HTERT RPE-1 (cell line): ENCODE results near the gene CRISPLD2.

Source experiments
- in situ Hi-C: fragments of 300-500 bp; cut with MboI; formaldehyde crosslinking; loops from 4 replicates; pipeline ENCODE4 v1.14.3; 2020; ENCODE audit warnings: low sequenced_read_pairs

CRISPLD2 gene

DNA sequence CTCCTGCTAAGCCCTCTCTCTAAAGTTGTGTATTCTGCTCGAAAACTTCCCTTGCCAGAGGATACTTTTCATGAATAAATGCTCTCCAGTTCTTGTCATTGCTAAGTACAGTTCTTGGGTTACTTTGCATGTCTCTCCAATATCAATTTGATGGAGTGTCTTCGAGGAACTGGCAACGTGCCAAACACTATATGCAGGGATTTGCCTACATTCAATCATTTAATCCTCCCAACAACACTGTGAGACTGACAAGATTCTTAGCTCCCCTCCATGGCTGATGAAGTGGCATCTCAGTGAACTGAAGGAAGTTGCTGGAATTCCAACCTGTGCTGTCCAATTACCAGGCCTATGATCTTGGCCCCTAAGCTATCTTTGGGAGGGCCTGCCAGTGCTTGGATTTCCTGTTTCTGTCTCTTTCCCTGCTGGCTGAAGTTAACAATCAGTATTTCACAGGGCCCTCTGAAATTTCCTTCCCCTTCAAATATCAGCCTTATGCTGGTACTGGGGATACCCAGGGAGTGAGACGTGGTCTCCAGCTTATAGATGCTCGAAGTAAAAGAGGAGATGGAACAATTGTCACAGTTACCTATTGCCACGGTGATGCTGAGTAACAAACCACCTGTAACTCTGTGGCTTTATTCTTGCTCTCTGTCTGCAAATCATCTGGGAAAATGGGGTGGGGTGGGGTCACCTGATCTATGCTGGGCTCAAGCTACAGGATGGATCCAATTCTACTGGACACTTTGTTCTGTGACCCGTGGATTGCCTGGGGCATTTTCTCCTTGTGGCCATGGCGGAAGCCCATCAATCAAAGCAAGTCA lies 19.4 kb upstream of the CRISPLD2 start:
- in situ Hi-C loops = no loop called here

DNA sequence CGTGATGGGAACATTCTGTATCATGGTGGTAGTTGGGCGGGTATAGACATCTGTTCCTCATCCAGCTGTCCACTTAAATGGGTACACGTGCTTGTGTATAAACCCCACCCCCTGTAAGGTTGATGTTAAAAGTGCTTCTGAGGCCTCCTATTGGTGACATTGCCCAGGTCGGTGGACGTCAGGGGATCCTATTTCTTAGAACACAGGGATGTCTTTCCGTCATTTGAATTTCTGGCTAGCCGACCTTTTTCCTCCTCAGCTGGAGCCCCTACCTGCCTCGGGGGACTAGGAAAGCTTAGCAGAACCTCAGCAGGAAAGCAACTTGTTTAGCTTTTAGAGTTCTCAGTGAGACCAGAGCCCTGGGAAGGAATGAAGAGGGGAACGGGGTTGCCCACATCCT lies 16.6 kb upstream of the CRISPLD2 start:
- in situ Hi-C loops = no loop called here

DNA sequence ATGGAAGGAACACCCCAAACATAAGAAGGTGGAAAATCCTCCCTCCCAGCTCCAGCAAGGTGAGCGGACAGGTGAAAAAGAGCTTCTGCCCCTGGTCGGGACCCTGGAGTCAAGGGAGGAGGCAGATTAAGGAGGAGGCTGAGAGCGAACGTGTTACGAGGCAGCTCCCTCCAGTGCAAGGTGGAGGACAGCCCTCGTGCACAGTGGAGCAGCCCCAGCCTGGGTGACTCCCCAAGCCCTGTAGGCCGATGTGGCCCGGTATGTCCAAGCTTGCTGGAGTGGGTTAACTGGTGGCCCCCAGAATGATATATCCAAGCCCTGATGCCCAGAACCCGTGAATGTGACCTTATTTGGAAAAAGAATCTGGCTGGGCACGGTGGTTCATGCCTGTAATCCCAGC lies 15.5 kb upstream of the CRISPLD2 start:
- in situ Hi-C loops = no loop called here

DNA sequence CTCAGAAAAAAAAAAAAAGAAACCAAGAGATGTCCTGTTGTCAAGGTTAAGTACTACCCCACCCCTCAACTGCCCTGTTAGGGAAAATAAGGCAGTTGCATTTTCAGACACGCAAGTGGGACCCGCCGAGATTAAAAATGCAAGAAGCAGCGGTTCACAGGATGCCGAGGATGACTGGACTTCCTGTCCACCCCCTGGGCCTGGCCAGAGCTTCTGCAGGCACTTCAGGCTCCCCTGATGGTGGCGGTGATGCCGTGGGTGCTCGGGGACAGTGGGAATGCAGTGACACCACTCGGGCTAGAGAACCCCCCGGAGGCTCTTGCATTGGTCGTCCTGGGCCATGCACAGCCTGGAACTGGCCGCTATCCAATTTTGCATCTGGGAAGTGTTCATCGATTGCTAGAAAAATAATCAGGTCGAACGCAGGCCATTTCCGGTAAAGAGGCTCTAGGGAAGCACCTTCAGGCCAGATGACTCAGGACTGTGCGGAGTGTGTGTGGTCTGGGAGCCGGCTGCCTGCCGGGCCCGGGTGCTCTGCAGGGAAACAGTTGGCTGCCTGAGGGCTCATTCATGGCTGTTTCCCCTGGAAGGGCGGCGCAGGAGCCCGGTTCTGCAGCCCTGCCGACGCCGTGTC lies 13.4 kb upstream of the CRISPLD2 start:
- in situ Hi-C loops = no loop called here

DNA sequence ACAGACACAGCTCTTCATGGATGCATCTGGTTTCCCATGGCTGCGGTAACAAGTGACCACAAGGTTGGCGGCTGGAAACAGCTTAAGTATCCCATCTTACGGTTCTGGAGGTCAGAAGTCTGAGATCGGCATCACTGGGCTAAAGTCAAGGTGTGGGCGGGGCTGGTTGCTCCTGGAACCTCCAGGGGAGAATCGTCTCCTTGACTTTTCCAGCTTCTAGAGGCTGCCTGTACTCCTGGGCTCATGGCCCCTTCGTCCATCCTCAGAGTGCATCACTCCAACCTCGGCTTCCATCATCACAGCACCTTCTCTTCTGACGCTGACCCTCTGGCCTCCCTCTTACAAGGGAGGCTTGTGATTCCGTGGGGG lies 12.9 kb upstream of the CRISPLD2 start:
- in situ Hi-C loops = no loop called here

DNA sequence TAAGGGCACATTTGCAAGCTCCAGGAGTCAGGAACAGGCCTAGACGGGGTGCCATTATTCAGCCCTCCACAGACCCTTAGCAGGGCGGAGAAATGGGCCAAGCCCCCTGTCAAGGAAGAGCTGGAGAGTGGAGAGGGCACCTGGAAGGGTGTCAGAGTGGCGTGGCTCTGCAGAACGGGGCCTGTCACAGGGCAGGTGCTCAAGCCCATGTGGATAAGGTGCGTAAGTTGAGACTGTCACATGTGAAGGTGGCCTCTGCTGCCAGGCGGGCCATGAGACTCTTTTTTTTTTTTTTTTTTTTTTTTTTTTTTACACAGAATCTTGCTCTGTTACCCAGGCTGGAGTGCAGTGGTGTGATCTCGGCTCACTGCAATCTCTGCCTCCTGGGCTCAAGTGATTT lies 12.0 kb upstream of the CRISPLD2 start:
- in situ Hi-C loops = no loop called here

DNA sequence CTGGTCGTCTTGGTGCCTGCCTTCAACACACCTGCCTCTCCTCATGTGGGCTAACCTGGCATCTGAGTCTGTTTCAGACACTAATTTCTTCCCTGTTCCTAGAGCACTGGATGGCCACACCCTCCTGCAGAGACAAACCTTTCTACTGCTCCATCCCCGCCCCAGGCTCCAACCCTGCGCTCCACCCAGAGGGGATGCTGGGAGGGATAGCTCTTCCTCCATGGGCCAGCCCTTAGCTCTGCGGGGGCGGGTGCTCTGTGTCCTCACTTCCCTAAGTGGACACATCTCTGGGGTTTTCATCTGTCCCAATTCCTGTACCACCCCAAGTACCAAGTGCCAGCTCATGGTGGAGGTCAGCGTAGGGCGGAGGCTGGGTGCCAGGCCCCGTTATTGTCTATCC lies 11.0 kb upstream of the CRISPLD2 start:
- in situ Hi-C loops = no loop called here

DNA sequence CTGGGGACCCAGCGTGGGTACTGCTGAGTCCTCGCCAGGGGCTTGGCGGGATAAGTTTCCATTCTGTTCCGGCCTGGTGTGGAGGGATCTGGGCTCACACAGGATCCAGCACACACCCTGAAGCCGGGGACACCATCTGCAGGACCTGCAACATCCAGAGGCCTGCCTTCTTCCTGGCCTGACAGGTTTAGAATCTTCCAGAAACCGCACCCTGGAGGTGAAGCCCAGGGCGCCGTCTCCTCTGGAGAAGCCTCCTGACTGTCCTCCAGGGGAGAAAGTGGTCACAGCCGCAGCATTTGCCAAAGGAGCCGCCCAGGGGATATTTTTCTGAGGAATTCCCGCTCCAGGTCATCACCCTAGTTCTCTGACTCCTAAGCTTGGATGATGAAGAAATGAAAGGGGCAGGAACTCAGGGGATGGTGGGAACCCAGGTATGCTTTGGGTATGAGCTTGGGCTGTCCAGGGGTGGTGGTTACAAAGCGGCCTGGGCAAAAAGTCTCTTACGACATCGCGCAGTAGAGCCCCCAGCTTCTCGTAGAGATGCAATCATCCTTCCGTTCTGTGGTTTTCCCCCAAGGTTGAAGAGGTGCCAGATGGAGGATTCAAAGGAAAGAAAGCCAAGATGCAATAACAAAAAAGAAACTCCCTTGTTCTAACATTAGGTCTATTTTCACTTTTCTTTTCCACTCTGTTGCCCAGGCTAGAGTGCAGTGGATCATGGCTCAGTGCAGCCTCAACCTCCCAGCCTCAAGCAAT lies 9.1 kb upstream of the CRISPLD2 start:
- in situ Hi-C loops = no loop called here

DNA sequence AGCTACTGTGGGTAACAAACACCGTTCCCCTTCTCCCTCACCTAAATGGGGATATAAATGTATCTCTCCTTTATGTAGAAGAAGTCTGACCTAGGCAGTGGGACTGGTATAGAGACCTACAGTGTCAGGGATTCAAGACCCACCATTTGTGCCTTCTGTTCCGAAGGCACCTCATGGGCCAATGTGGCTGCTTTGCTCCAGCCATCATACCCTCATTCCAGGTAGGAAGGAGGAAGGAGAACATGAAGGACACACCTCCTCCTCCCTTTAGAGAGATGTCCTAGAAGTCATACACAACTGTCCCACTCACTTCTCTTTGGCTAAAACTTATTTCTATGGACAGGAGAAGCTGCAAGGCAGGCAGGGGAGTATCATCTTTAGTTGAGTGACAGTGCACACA lies 8.3 kb upstream of the CRISPLD2 start:
- in situ Hi-C loops = no loop called here

DNA sequence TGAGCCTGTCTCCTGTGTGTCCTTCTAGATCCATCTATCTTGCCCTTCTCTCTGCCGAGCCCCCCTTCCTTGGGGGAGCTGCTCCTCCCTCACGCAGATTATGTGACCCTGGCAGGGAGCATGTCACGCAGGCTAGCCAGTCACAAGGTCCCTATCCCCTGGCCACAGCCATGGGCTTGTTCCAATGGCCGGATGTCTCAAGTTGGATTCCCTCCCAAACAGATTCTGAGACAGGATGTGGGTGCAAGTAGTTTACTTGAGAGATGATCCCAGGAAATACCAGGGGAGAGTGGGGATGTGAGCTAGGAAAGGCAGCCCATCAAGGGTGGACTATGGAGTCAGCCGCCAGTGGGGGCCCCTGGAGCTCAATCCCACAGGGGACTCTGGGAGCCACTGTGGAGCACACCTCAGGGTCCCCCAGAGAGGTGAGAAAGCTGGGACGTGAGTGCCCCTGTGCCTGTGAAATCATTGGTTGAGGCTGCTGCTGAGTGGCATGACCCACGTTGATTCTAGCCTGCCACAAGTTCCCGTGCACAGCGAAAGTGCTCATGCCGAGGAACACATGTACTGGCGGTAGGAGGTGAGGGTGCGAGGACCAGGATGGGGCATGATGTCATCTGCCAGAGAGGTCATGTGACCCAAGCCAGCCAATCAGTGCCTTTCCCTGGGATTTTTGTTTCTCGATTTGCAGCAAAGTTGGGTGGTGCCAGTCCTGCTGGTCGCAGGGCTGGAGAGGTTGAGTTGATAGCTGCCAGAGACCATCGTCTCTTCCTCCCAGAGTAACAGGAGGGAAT lies 6.4 kb upstream of the CRISPLD2 start:
- in situ Hi-C loops = no loop called here

DNA sequence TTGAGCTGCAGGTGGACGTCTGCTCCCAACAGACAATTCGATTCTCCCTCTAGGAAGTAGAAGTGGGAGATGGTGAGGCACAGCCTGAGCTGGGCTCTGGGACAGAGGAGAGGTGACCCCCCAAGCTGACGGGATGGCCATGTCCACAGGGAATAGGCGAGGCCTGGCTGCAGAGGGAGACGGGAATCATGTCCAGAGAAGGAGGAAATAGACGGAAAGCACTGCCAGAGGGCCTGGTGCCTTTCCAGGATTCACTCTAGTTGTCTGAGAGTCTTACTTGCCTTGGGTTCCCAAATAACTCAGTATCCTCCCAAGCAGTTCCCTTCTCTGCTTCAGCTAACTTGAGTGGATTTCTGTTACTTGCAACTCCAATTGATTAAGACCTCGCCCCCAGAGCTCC lies 4.3 kb upstream of the CRISPLD2 start:
- in situ Hi-C loops = no loop called here

DNA sequence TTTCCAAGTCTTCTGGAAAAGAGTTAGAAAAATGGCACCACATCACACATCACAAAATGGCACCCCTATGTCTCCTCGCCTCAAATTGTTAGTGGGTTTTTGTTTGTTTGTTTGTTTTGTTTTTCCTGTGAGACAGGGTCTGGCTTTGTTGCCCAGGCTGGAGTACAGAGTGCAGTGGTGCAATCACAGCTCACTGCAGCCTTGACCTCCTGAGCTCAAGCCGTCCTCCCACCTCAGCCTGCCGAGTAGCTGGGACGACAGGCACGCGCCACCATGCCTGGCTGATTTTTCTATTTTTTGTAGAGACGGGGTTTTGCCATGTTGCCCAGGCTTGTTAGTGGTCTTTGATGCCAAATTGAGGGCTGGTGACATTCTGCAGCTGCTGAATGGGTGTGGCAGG lies 3.8 kb upstream of the CRISPLD2 start:
- in situ Hi-C loops = no loop called here

DNA sequence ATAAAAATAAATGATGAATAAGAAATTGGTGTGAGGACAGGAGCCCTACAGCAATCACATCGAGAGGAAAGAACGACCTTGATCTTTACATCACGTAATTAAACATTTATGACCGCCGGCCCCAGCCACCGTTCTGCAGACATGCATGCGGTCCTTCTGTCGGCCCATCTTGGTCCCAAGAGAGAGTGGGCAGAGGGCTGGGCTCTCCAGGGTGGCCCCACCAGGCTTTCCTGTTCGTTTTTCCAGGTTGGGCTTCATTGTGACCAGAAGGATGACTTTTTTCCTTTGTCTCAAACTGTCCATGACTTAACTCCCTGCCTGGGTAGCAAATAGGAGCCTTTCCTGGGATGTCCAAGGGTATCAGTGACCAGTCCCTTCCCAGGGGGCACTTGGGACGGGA lies 3.3 kb upstream of the CRISPLD2 start:
- in situ Hi-C loops = no loop called here

DNA sequence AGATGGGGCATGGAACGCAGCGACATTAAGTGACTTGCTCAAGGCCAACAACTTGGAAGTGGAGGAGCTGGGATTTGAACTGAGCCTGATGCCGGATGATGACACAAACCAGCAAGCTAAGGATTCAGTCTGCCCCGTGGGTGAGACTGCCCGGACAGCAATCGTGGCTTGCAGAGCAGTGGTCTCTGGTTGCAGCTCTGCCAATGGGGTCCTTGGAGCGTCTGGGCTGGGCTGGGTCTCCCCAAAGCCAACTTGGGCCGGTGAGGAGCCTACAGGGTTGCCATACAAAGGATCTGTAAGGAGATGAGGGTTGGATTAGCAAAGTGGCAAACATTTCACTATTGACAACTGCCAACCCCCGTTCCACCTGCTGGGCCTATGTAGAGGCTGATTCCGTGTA lies 2.6 kb upstream of the CRISPLD2 start:
- in situ Hi-C loops = no loop called here

DNA sequence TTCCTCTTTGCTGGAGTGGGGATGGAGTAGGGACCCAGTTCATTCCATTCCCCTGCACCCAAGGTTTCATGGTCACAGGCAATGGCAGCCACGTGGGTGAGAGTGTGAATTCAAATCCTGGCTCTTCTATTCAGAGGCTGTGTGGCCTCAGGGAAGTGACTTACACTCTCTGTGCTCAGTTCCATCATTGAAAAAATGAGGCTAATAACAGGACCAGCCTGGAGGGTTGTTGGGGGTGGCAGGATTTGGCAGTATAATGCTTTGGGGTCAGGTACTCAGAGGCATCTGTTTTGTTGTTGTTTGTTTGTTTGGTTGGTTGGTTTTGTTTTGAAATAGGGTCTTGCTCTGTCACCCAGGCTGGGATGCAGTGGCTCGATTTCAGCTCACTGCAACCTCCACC lies 2.2 kb upstream of the CRISPLD2 start:
- in situ Hi-C loops = no loop called here

DNA sequence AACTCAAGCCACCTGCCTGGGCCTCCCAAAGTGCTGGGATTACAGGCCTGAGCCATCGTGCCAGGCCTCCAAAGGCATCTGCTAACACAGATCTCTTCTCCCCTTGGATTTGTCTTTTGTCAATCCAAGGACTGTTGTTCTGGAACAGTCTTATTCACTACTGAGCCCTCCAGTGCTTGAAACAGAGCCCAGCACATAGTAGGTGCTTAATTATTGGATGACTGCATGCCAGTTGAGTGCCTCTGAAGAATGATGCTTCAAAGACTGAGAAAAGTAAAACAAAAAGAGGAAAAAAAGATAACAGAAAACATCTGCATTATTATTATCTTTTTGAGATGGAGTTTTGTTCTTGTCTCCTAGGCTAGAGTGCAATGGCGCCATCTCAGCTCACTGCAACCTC lies 1.7 kb upstream of the CRISPLD2 start:
- in situ Hi-C loops = no loop called here

DNA sequence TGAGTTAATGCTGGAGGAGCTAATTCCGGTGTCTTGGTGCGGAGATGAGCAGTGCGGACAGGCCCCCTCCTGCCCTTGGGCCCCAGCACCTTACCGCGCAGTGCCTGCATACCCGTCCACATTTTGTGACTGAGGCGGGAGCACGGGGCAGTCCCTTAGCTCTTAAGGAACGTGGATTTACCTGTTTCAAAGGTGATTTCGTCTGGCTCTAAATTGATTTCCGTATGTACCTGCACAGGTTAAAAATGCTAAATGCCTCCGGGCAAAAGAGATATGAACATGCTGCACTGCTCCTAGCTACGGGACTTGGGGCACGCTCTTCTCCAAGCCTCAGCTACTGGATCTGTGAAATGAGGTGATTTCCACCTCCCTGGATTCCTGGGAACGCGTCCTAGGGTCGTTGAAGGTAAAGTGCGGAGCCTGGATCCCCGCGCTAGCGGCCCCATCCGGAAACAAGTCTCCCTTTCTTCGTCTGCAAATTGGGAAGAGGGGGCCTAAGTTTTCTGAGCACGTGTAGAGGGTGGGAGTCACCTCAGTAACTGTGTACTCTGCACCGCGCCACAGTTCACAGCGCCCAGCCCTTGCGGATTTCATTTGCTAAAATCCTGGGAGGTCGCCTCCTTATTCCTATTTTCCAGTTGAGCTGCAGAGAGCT lies 669 bp upstream of the CRISPLD2 start:
- in situ Hi-C loops = no loop called here

DNA sequence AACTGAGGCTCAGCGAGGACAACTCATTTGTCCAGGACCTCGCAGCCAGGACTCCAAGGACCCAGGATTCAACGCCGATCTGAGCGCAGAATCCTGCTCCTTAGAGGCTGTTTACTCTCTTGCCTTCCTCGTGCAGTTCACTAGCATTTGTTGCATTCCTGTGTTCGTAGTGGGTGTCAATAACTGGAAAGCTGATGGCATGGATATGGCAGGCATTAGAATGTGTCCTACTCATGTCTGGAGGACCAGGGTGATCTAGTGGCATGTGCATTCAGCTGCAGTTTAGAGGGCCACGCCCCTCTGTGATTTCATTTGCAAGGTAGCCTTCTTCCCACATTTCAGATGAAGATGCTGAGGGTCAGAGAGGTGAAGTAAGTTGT lies 510 bp downstream of the CRISPLD2 start:
- in situ Hi-C loops = no loop called here

DNA sequence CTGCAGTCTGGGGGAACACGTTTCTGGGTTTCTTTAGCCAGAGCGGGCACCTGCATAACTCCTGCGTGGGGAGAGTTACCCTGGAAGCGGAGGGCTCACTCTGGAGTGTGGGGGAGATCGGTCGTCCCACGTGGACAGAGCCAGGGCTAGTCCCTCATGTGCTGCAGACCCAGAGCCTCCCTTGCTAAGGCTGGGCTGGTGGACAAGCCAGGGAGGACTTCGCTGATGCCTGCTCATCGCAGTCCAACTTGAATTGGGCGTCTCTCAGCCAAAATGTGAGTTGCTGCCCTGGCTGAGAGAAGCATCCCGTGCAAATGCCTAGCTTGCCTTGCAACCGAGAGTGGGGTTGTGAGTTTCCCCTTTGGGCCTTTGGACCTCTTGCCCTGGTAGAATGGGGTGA lies 986 bp downstream of the CRISPLD2 start:
- in situ Hi-C loops = no loop called here

DNA sequence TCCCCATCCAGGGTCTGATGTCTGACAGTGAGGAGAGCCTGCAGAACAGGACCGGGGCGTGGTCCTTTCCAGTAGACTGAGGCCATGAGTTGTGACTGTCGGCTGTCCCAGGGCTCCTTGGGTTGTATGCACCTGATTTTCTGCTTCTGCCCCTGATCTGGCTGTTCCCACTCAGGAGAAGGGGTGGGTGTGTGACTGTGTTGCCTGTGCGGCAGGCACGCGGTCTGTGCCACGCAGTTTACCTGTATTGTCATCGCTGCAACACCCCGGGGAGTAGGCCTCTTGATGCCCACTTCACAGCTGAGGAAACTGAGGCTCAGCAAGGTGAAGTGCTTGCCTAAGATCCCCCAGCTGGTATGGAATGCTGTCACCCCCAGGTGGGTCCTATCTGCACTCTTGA lies 1.4 kb downstream of the CRISPLD2 start:
- in situ Hi-C loops = no loop called here
